ENCODE results near the gene ABCA4.

DNA sequence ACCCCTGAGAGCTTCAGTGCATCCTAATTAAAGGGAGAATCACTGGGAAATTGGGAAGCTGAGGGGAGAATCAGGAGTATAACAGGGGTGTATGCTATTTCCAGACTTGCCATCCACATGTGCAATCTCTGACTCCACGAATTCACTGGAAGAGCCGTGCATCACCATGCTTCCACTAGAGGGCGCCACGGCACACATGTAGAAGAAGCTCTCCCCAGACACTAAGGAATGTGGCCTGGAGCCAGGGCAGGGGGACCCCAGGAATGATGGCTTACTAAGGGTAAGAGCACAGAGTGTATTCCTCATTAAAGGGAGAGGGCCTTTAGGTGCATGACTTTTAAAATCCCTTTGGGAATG is 81.5 kb downstream of the ABCA4 start:
- TF ChIP-seq, protein P1, sequence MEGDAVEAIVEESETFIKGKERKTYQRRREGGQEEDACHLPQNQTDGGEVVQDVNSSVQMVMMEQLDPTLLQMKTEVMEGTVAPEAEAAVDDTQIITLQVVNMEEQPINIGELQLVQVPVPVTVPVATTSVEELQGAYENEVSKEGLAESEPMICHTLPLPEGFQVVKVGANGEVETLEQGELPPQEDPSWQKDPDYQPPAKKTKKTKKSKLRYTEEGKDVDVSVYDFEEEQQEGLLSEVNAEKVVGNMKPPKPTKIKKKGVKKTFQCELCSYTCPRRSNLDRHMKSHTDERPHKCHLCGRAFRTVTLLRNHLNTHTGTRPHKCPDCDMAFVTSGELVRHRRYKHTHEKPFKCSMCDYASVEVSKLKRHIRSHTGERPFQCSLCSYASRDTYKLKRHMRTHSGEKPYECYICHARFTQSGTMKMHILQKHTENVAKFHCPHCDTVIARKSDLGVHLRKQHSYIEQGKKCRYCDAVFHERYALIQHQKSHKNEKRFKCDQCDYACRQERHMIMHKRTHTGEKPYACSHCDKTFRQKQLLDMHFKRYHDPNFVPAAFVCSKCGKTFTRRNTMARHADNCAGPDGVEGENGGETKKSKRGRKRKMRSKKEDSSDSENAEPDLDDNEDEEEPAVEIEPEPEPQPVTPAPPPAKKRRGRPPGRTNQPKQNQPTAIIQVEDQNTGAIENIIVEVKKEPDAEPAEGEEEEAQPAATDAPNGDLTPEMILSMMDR (IDR thresholded peaks at IDR 0.05; ENCODE audit: poor library complexity): peak; percentile 79
- no peak for TF ChIP-seq EZH2 (IDR thresholded peaks at IDR 0.05; ENCODE audit: borderline replicate concordance)
